NCI-H510A treated with DMSO at 0.1 percent for 48 hours (cell line): ENCODE measurements around the gene ACTL6B.
A peak's percentile ranks its signal among the peaks of the same experiment; 100 is the strongest.
"Not testable (repeated sequence)": the region's sequence is repeated elsewhere in the genome, so short reads cannot be mapped to it uniquely, and the experiment has no call there.

Experiments used
- DNase-seq: peaks from one replicate; lab custom pipeline; 2025; lab: John Stamatoyannopoulos, UW

The ACTL6B gene

DNA sequence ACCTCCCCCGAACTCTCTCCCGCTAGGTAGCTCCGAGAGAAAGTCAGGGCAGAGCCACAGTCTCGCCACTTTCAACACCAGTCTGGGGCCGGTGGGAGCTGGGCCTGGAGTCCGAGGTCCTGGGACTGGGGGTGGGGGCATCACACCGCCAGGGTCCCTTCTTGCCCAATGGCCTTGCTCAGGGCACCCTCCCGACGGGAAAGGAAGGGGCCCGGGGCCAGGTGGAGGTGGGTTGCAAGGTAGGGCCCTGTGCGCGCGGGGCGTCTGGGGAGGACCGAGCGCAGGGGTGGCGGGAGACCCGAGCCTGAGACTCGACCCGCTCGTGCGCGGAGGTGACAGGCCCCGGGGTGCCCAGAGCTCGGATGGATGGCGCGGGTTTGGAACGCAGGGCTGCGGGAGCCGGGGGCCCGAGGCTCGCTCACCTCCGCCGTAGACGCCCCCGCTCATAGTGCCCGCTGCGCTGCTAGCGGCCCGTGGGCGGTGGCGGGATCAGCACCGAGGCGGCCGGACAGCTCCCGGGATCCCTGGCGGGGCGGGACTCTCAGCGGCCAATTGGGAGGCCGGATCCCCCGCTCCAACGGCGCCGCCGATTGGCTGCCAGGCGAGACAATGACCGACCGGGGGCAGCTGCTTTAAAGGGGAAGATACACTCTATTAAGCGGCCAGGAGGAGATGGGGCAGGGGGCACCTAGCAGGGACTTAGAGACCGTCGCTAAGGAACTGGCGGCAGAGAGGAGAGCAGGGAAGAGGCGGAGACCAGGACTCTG, at the start of gene ACTL6B:
ACTL6B (minus strand) TSS at position 541 of the 767 bp plus-strand sequence; CDS start at position 447, 94 bp downstream.
- DNase-seq = peak; percentile 52

DNA sequence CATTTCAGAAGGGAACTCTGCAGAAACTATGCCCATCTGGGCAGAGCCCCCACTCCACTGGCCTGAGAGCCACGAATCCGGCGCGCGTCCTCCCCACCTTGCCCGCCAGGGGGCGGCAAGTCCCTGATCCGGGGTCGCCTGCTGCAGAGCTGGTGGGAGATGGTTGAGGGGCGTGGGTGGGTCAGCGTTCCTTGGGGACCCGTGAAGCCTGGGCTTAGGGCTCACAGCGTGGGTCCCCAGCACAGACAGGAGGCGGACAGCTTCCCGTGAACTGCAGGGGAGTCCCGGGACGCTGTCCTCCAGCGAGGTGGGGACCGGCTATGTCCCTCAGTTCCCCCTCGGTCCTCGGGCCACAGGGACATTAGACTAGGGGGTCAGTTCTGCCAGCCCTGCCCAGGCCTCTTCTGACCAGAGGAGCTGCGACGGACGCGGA, 49.1 kb upstream of the ACTL6B start:
- no peak for DNase-seq

DNA sequence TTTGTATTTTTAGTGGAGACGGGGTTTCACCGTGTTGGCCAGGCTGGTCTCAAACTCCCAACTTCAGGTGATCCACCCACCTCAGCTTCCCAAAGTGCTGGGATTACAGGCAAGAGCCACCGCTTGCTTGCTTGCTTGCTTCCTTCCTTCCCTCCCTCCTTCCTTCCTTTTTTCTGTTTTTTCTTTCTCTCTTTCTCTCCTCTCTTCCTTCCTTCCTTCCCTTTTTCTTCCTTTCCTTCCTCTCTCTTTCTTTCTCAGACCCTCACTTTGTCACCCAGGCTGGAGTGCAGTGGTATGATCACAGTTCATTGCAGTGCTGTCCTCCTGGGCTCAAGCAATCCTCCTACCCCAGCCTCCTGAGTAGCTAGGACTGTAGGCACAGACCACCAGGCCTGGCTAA, 44.8 kb upstream of the ACTL6B start:
- not testable (repeated sequence) for DNase-seq

DNA sequence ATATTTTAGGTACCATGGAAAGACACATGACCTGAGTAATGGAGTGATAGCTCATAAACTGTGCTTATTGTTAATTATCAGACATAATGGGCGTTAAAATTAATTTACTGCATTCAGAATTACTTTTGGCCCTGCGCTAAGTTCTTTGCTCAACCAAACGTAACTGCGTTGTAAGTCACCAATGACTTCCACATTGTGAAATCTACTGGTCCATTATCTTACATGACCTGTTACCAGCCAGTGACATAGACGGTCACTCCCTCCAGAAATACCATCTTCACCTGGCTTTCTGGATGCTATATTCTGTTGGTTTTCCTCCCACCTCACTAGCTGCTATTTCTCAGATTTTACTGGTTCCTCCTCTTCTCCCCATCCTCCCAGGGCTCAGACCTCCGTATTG, 42.8 kb upstream of the ACTL6B start:
- no peak for DNase-seq

DNA sequence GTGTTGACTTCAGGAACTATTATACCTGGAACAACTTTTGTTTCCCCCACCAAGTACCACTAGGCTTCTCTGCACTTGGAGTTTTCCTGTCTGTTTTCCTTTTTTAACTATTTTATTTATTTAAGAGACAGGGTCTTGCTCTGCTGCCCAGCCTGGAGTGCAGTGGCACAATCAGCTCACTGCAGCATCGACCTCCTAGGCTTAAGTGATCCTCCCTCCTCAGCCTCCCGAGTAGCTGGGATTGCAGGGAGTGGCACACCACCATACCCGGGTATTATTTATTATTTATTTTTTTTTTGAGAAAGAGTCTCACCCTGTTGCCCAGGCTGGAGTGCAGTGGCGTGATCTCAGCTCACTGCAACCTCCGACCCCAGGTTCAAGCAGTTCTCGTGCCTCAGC, 39.9 kb upstream of the ACTL6B start:
- no peak for DNase-seq

DNA sequence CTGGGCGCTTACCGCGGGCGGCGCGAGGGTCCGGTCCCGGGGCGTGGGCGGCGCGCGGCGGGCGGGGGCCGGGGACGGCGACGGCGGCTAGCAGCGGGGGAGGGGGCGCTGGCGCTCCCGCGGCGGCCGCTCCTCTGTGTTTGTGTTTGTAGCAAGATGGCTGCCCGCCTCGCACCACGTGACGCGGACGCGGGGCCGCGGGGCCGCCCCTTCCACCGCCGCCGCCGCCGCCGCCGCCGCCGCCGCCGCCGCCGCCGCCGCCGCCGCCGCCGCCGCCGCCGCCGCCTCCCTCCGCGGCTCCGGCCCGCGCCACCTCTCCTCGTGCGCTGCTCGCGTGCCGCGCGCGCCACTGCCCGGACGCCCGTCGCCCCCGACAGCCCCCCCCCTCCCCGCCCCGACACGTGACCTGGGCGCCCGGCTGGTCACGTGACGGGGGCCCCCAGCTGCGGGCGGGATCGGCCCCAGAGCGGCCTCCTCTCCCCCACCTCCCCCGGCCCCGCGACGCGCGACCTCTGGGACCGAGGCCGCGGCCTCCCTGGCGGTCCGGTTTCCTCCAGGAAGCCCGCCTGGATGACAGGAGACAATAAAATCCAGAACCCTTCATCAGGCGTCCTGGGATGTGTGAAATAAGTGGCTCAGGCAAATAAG, 38.0 kb upstream of the ACTL6B start, which contains the start of gene GIGYF1:
GIGYF1 (minus strand) TSS at position 153 of the 648 bp plus-strand sequence. CDS start 6,012 bp downstream, outside the sequence.
- DNase-seq = peak; percentile 13

DNA sequence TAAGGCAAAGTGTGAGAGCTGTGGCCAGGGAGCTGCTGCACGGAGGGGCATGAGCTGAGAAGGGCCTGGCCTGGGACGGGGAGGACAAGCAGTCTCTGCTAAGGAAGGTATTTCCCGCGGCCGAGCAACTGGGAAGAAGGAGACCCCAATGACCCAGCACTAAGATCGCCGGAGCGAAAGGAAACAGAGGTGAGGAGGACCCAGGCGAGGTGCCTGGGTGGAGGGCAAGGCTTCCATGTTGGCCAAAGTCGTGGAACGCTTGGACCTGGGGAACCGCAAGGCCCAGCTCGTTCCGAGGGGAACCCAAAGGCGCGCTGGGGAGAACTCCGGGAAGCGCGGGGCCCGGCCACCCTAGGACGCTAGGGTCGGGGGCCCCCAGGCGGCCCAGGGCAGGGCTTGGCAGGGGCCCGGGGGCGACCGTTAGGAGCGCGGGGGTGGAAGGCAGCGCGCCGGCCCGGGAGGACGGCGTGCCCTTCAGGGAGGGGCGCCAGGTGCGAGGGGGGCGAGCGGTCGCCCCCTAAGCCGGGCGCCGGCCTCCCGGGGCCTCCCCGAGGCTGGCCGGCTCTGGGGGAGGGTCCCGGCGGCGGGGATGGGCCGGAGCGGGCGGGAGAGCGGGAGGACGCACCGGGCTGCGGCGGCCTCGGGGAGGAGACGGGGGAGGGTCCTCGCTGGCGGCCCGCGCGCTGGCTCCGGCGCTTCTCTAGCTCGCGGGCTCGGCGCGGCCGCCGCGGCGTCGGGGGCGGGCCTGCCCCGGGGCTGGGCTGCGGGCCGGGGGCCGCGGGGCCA, 37.3 kb upstream of the ACTL6B start:
- no peak for DNase-seq

DNA sequence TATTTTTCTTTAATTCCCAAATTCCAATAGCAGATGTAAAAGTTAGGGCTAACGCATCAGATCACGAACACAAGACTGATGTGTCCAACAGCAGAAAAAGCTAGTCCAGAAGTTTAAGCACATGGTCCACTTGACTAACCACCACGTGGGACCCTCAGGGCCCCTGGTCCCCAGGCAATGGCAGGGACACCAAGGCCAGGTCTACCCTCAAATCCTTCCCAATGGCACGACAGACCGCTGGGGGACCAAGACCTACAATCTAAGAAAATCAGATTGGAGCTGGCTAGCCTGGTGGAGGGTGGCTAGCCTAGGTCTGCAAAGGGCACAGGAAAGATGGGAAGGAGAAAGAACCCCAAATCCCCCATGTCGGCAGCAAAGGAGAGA, 36.3 kb upstream of the ACTL6B start:
- no peak for DNase-seq

DNA sequence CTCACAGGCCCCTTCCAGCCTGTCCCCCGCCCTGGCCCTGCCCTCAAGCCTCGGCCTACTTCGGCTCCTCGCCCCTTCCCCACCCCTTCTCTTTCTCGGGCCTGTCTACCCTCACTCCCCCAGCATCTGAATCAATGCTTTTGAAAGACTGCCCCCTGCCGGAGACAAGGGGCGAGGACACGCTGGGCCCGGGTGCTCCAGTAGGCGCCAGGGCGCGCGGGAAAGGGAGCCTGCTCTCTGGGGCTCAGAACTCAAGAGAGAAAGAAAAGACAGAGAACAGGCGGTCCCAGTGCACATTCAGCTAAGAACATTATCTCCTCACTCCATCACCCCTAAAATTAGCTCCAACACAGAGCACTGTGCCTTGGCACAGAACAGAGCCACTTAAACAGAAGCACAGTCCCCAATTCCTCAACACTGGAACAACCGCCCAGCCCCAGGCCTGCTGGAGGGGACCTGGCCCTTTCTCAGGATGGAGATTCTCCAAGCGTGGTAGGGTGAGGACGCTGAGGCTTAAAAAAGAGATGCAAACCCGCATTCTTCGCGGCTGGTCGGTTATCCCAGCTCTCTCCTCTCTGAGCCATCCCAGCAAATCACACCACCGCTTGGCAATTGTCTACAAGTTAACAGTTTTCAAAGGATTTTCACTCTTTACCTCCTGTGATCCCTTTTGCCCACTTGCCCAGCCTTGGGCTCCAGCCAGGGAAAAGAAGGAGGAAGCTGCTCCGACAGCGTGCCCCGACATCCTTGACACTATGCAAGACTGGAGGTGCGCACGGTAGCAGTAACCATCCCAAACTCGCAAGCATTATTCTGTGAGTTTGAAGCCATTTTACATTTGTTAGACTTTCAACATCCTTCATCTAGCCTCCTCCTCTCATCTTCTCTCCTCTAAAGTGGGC, 35.7 kb upstream of the ACTL6B start:
- DNase-seq = peak; percentile 62

DNA sequence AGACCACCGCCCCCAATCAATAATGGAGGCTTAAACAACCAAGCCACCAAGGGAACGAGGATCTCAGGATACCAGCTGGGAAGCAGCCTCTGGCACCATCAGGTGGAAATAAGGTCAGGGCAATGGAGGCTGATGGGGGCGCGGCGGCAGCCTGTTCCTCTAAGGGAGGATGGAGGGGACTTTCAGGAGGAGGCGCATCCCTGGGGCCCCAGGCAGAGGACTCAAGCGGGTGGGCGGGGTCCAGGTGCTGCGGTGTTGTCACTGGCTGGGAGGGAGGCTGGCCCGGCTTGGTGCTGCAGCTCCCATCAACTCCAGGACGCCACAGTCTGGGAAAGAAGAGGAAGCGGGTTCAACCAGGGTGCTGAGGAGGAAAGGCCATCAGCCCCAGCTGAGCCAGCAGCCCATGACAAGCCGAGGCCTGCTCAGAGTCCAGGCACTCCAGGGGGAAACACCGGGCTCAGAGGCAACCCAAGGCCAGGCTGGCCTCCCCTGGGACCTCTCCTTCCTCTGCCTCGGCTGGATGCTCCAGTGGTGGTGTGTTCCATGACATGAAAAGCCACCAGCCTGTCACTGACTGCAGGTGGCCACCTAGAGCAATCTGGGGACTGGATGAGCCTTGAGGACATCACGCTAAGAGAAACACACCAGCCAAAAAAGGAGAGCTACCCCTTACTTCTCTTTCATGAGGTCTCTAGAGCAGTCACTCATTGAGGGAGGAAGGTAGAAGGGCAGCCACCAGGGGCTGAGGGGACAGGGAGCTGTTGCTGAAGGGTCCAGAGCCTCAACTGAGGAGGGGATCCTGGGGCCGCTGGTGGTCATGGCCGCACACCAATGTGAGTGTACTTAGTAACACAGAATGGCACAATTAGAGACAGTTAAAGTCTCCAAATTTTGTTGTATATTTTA, 33.2 kb upstream of the ACTL6B start:
- no peak for DNase-seq

DNA sequence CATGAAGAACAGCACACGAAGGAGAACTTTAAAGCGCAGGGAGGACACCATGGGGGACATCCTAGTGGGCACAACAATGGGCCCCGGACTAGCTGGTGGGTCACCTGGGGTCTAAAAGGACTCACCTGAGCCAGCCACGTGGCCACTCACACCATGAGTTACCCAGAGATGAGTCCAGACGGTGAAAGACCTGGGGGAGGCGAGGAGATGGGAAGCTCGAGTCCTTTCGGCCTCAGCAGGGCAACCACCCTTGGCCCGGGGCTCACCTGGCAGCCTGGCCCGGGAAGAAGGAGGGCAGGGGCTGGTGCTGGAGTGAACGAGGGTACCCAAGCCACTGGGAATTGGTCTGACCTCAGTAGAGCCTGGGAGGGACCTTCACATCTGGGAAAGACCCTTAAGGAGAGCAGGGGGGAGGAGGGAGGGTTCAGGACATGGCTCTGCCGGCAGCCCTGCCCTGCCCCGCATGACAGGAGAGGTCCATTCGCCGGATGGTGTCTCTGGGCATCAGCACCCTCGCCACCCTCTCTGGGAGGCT, 32.1 kb upstream of the ACTL6B start:
- no peak for DNase-seq

DNA sequence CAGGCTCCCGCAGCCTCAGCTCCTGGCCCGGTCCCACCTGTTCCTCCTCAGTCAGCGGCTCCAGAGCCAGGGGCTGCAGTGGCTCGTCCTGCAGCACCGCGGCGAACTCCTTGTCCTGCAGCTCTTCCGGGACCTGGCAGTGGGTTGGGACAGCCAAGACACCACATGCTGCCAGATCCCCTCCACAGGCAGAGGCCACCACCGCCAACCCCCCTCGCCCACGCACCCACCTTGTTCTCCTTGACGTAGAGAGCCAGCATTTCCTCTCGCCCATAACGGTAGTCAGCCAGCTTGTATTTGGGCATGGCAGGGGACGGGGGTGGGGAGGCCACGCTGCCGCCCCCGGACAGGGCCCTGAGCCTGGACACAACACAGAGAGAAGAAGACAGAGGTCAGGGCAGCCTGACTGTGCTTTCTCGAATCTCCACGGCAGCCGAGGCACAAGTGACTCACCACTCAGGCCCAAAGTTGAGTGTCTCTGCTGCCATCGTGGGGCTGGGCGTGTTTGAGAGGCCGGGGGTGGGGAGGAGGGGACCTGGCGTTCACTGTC, 31.6 kb upstream of the ACTL6B start:
- DNase-seq = no peak

DNA sequence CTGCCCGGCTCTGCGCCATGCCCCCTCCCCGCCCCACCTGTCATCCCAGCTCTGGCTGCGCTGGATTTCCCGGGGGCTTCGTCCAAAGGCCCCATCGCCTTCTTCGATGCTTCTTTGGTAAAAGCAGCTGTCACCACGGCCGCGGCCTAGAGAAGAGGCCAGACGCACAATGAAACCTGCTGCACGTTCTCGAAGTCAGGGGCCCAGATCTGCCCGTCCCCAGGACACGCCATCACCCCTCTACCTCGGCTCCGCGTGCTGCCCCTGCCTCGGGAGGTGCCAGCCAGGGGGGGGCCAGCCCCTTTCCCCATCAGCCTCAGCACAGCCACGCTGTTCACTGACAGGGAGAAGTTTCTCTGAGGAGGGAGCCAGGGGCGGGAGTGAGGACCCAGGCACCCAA, 31.0 kb upstream of the ACTL6B start:
- no peak for DNase-seq

DNA sequence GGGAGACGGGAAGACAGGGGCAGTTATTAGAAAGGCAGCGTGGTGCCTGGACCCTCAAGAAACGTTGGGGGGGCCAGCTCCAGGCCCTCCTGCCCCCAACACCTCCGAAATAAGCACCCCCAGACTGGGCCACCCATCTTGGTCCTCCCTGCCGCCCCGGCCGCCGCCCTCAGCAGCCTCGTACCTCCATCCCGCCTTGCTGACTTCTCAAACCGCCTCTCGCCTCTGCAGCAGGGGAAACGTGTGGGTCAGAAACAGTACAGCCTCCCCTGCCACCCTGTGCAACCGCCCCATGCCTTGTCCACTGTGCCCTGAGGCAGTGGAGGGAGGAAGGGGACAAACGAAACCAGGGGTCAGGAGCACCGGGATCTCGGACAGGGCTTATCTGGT, 30.6 kb upstream of the ACTL6B start:
- DNase-seq = no peak

DNA sequence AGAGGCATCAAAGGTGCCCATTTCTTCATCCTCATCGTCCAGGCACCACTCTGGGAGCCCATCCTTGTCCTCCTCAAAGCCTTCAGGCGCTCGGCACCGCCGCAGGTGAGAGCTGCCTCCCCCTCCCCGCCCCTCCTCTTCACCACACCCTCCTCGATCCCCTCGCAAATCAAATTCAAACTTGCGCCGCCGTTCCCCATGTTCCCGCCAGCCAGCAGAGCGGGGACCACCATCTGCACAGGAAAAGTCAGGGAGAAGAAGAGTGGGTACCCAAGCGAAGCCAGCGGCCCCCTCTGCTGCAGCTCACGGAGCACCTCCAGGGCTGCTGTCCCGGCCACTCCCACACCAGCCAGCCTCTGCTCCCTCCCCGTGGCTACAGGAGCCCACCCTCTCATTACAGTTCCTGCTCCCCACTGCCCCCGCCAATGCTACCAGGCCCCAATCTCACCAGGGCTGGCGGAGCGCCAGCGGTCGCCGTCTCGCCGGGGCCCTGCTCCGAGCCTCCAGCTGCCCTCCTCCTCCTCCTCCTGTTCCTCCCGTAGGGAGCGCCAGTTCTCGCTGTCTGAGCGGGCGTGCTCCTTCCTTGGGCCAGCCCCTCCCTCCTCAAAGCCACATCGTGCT, 30.1 kb upstream of the ACTL6B start:
- no peak for DNase-seq

DNA sequence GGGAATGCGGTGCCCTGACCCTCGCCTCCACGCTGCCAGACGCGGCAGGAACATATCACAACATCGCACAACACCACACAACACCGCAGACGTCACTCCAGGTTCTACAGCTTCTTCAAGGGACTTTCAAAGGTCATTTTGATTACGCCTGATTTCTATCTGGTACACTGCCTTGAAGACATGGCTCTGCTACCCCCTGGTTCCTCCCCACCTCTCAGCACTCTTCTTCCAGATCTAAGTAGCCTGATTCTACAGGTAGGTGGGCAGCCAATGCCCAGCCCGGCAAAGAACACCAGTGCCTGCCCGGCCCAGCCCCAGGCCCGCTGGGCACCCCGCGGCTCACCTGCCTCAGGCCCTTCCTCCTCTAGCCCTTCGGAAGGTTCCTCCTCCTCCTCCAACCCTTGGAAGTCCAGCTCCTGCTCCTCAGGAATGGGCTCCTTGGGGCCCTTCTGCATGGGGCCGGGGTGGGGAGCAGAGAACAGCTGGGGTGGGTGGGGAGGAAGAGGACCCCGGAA, 29.4 kb upstream of the ACTL6B start:
- DNase-seq = no peak

DNA sequence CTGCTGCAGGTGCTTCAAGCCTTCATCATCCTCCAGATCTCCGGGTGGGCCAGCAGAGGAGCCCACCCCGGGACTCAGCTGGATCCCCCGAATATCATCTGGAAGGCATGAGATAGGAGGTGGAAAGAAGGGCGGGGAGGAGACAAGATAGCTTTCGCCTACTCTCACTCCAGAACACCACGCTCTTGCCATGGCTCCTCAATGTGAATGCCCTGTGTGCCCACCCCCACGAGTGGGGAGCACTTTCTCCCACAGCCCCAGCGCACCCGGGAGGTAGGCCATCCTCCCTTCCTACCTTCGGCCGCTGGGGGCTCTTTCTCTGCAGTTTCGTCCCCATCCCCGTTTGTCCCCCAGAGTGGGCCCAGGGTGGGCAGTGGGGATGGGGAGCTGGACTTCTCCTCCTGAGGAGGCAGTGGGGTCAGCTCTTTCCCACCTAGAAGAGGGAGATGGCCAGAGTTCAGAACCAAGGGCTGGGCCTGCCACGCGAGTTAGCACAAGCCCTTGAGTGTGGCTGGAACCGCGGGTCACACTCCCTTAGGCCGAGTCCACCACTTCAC, 28.9 kb upstream of the ACTL6B start:
- no peak for DNase-seq

DNA sequence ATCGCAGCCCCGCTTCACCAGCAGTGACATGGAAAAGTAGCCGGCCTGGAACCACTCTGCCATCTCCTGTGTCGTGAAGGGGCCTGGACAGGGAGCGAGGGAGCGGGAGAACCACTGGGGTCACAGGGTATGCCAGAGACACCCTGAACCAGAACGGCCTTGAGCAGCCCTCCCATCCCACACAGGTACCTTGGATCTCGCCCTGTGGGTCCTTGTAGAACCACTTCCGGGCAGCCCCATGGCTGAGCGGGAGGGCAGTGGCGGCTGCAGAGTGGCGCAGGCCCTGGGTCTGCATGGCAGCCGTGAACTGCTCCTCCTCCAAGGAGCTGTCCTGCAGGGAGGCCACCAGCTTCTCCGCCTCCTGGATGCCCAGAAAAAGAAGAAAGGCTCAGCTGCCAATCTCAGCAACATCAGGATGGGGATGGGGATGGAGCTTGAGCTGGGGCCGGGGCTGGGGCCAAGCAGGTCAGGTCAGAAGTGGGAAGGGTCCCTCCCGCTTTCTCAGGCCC, 28.3 kb upstream of the ACTL6B start:
- DNase-seq = no peak
